ENCODE measurements around the gene VWA1.
"Not testable (repeated sequence)": the region's sequence is repeated elsewhere in the genome, so short reads cannot be mapped to it uniquely, and the experiment has no call there.

The VWA1 gene

DNA sequence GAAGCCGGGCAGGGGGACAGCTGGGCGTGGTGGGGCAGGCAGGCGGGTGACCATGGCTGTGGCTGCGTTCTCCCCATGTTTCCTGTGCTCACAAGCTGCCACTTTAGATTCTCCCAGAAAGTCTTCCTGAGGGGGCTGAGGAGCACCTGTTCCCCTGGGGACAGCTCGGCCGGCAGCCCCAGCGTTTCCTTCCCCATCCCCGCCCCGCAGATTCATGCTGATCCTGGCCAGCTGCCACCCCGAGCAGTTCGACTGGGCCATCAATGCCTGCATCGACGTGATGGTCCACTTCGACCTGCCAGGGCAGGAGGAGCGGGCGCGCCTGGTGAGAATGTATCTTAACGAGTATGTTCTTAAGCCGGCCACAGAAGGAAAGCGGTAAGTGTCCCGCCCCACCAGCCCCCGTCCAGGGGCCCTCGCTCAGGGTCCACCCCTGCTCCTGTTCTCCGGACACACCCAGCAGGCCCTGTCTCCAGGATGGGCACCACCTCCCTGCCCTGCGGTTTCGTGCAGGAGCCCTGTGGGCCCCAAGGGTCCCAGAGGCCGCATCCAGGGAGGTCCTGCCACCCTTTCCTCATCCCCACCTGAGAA, 25.1 kb downstream of the VWA1 start:
- TF ChIP-seq SUZ12 (IDR thresholded peaks at IDR 0.05; ENCODE audit: extremely low read depth, insufficient read depth, insufficient read length) (no peak), YY1 (IDR thresholded peaks at IDR 0.05; ENCODE audit: insufficient read depth, insufficient read length) (no peak)
- DNase-seq (ENCODE audit: low read depth, low spot score): no peak
- Histone ChIP-seq H3K9me3 (ENCODE audit: insufficient read depth, low read length) (0 out of 2 replicates have a peak, but pooled peaks cover 5% of the 10 kb centered on the region), H3K4me1 (ENCODE audit: insufficient read depth, insufficient read length) (no peaks in the 10 kb centered on the region), H3K9ac (ENCODE audit: insufficient read length, low read depth) (no peak overlapping the region), H3K27me3 (ENCODE audit: insufficient read depth, insufficient read length) (no peaks in the 10 kb centered on the region), H3K4me3 (ENCODE audit: insufficient read length, low read depth) (no peak overlapping the region), H3K36me3 (ENCODE audit: insufficient read depth, insufficient read length, low read length) (no peaks in the 10 kb centered on the region)

DNA sequence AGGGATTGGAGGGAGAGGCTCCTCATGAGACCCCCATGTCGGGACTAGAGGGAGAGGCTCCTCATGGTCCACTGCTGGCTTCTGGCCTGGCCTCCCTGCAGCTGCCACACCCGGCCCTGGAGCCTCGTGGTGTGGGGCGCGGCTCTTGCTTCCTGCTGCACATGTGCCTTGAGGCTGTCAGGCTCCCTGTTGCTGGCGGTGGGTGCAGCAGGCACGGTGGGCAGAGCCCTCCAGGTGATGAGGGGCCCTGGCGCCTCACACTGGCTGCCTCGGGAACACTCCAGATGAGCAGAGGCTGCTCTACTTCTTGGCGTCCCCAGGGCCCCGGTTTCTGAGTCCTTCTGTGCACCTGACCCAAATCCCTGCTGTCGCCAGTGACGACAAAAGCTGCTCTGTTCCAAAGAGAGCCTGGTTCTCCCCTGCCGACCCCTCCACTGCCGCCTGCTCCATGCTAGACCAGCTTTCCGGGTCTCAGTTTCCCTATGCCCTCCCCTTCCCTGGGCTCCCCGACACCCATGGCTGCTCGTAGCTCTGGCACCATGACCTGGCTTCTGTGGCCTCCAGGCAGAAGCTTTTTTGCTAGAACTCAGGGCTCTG, 26.3 kb downstream of the VWA1 start:
- Histone ChIP-seq H3K4me3 (ENCODE audit: insufficient read length, low read depth) (no peak overlapping the region), H3K27me3 (ENCODE audit: insufficient read depth, insufficient read length) (no peaks in the 10 kb centered on the region), H3K9me3 (ENCODE audit: insufficient read depth, low read length) (0 out of 2 replicates have a peak, but pooled peaks cover 5% of the 10 kb centered on the region), H3K9ac (ENCODE audit: insufficient read length, low read depth) (no peak overlapping the region), H3K4me1 (ENCODE audit: insufficient read depth, insufficient read length) (no peaks in the 10 kb centered on the region), H3K36me3 (ENCODE audit: insufficient read depth, insufficient read length, low read length) (no peaks in the 10 kb centered on the region)
- TF ChIP-seq ZNF274 (IDR thresholded peaks at IDR 0.05; ENCODE audit: low read depth, low read length): no peak
- no peak for DNase-seq (ENCODE audit: low read depth, low spot score)

DNA sequence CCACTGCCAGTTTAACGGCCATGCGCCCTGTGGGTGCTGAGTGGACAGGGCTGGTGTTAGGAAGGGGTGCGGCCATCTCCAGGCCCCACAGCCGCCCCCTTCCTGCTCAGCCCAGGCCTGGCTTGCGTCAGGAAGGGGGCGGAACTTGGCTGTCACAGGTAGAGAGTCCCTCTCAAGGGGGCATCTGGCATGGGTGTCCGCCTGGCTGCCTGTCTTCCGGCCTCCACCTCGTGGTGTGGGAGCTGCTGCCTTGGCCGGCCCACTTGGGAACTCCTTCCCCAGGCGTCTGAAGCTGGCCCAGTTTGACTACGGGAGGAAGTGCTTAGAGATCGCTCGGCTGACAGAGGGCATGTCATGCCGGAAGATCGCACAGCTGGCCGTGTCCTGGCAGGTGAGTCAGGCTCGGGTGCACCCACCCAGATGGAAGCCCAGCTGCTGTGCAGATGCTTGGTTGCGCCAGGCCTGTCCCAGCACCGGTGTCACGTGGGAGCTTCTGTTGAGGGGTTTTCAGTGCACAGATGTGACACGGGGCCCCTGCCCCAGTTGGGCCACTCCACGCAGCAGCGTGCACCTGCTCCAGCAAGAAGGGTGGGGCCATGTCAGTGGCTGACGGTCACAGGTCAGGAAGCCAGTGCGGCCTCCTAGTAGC, 27.0 kb downstream of the VWA1 start:
- Histone ChIP-seq H3K27me3 (ENCODE audit: insufficient read depth, insufficient read length) (no peaks in the 10 kb centered on the region), H3K4me1 (ENCODE audit: insufficient read depth, insufficient read length) (no peaks in the 10 kb centered on the region), H3K9ac (ENCODE audit: insufficient read length, low read depth) (no peak overlapping the region), H3K36me3 (ENCODE audit: insufficient read depth, insufficient read length, low read length) (no peaks in the 10 kb centered on the region), H3K9me3 (ENCODE audit: insufficient read depth, low read length) (0 out of 2 replicates have a peak, but pooled peaks cover 5% of the 10 kb centered on the region), H3K4me3 (ENCODE audit: insufficient read length, low read depth) (no peak overlapping the region)
- DNase-seq (ENCODE audit: low read depth, low spot score): no peak
- TF ChIP-seq SUZ12 (IDR thresholded peaks at IDR 0.05; ENCODE audit: extremely low read depth, insufficient read depth, insufficient read length) (no peak), YY1 (IDR thresholded peaks at IDR 0.05; ENCODE audit: insufficient read depth, insufficient read length) (no peak), ZNF274 (IDR thresholded peaks at IDR 0.05; ENCODE audit: low read depth, low read length) (no peak)

DNA sequence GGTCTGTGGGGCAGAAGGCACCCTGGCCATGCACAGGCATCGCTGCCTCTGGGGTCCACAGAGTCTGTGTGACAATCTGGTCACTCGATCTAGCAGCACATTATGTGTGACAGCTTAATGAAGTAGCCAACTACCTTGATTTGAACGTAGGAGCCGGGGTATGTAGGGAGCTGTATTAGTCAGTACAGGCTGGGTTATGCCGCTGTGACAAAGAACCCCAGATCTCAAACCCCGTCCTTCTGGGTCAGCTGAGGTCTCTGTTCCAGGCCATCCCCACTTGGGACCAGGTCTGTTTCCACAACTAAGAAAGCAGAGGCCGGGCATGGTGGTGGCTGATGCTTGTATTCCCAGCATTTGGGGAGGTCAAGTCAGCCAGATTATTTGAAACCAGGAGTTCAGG, 27.8 kb downstream of the VWA1 start:
- DNase-seq (ENCODE audit: low read depth, low spot score): no peak
- no peaks in the 10 kb centered on the region for H3K4me1 ChIP-seq (ENCODE audit: insufficient read depth, insufficient read length)
- no peak for TF ChIP-seq YY1 (IDR thresholded peaks at IDR 0.05; ENCODE audit: insufficient read depth, insufficient read length)
- TF ChIP-seq SUZ12 (IDR thresholded peaks at IDR 0.05; ENCODE audit: extremely low read depth, insufficient read depth, insufficient read length): no peak
- TF ChIP-seq ZNF274 (IDR thresholded peaks at IDR 0.05; ENCODE audit: low read depth, low read length): no peak
- H3K4me3 ChIP-seq (ENCODE audit: insufficient read length, low read depth): no peak overlapping the region
- no peaks in the 10 kb centered on the region for H3K27me3 ChIP-seq (ENCODE audit: insufficient read depth, insufficient read length)
- no peaks in the 10 kb centered on the region for H3K36me3 ChIP-seq (ENCODE audit: insufficient read depth, insufficient read length, low read length)
- 0 out of 2 replicates have a peak, but pooled peaks cover 5% of the 10 kb centered on the region for H3K9me3 ChIP-seq (ENCODE audit: insufficient read depth, low read length)
- H3K9ac ChIP-seq (ENCODE audit: insufficient read length, low read depth): no peak overlapping the region

DNA sequence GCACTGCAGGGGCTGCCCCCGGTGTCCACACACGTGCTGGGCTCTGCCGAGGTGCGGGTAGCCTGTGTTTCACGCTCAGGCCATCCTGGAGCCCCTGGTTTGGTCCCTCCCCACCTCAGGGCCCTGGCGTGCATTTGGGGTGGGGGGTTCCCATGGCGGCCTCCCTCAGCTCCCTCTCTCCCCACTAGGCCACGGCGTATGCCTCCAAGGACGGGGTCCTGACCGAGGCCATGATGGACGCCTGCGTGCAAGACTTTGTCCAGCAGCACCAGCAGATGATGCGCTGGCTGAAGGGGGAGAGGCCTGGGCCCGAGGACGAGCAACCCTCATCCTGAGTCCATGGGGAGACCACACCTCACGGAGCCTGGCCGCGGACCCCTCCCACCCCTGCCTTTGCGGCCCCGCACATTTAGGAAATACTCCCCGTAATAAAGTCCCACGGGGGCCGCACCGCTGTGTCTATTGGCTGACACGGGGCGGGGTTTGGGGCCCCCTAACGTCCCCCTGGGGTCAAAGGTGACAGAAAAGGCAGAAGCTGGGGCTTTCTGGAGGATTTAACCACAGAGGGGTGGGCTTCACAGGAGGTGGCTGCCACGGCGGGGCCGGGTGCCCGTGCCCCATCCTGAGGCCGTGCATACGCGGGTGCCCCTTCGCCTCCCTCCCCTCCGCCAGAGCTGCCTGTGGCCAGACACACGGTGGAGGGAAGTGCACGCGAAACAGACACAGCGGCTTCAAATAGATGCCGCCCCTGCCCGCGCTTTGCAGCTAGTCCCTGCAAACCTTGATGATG, 32.9 kb downstream of the VWA1 start:
- H3K9ac ChIP-seq (ENCODE audit: insufficient read length, low read depth); H3K4me3 ChIP-seq (ENCODE audit: insufficient read length, low read depth); H3K9me3 ChIP-seq (ENCODE audit: insufficient read depth, low read length); DNase-seq (ENCODE audit: low read depth, low spot score); H3K27me3 ChIP-seq (ENCODE audit: insufficient read depth, insufficient read length); H3K36me3 ChIP-seq (ENCODE audit: insufficient read depth, insufficient read length, low read length); H3K4me1 ChIP-seq (ENCODE audit: insufficient read depth, insufficient read length): not testable (repeated sequence)

DNA sequence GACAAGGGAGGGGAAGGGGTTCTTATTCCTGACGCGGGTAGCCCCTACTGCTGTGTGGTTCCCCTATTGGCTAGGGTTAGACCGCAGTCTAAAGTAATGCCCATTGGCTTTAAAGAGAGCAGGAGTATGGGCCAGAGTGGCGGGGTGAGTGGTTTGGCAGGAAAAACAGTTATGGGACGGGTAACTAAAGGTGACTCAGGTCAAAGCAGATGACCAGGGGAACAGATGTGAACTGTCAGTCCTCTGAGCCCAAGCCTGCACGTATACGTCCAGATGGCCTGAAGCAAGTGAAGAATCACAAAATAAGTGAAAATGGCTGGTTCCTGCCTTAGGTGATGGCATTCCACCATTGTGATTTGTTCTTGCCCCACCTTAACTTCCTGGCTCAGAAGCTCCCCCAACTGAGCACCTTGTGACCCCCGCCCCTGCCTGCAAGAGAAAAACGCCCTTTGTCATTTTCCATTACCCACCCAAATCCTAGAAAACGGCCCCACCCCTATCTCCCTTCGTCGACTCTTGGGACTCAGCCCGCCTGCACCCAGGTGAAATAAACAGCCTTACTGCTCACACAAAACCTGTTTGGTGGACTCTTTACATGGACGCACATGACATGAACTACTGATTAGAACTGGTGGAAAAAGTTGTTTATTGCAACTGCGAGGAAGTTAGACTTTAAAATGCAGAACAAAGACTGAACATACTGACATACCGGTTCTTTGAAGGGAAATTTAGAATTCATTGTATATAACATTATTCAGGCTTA, 35.3 kb downstream of the VWA1 start:
- DNase-seq (ENCODE audit: low read depth, low spot score): no peak
- TF ChIP-seq YY1 (IDR thresholded peaks at IDR 0.05; ENCODE audit: insufficient read depth, insufficient read length) (no peak), SUZ12 (IDR thresholded peaks at IDR 0.05; ENCODE audit: extremely low read depth, insufficient read depth, insufficient read length) (no peak), ZNF274 (IDR thresholded peaks at IDR 0.05; ENCODE audit: low read depth, low read length) (no peak)
- Histone ChIP-seq H3K9me3 (ENCODE audit: insufficient read depth, low read length) (no peaks in the 10 kb centered on the region), H3K27me3 (ENCODE audit: insufficient read depth, insufficient read length) (no peaks in the 10 kb centered on the region), H3K4me3 (ENCODE audit: insufficient read length, low read depth) (peak overlapping the region; percentile 78), H3K9ac (ENCODE audit: insufficient read length, low read depth) (peak overlapping the region; percentile 82), H3K4me1 (ENCODE audit: insufficient read depth, insufficient read length) (peaks cover 2% of the 10 kb centered on the region), H3K36me3 (ENCODE audit: insufficient read depth, insufficient read length, low read length) (peaks cover 7% of the 10 kb centered on the region)

All from NT2/D1 (cell line).